ENCODE measurements around the gene TMEM140. TPM values are rescaled to one million over a fixed set of nuclear protein-coding genes. Genes with fewer than 3 reads are reported as not detected.

Gene TMEM140
- total and polyA plus RNA-seq, 4 donors, result 16.1 to 35.2 (median 18.6) TPM

DNA sequence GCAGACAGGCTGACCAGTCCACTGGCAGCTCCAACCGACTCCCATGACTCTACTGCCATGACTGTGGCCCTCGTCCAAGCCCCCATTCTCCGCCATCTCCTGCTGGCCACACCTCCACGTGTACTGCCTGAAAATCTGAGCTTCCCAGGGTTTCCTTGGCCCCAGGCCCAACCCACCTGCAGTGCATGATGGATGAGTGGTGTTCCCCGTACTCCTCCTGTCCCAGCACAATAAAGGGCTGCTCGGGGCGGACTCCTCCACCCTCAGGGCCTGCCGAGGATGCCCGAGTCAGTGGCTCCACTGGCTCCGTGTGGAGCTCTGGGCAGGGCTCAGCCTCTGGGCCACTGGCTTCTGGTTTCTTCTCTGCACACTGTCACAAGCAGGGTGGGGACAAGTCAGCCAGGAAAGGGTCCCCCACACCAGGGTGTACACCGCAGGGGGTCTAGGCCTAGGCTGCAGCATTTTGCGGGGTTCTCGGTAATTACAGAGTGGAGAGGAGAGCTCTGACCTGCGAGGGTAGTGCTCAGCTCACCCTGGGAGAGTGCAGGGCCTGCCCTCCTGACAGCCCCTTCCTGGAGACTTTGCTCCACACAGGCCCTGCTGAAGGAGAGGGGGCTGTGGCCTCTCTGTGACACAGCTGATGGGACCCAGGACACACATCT, 48.2 kb downstream of the TMEM140 start:
- 96 to 98% methylated on average over 14 of the region's 14 CpGs for WGBS, 2 donors
- Histone ChIP-seq H3K4me3 (no peak overlapping the region), H3K9ac (ENCODE audit: insufficient read depth in 1 of 2, low read length in 2 of 2) (no peak overlapping the region), H3K9me3 (ENCODE audit: control insufficient read depth in 4 of 4, insufficient read depth in 3 of 4, low read length in 3 of 4) (peaks cover 0 to 2% (median 0%) of the 10 kb centered on the region in 4 donors), H3K27ac (ENCODE audit: low read depth in 1 of 2, low read length in 1 of 2) (no peak overlapping the region), H3K4me1 (ENCODE audit: control insufficient read depth in 5 of 5, insufficient read depth in 5 of 5, low read length in 5 of 5) (peaks cover 0 to 6% (median 5%) of the 10 kb centered on the region in 5 donors), H3K36me3 (ENCODE audit: control insufficient read depth in 4 of 4, insufficient read depth in 4 of 4, low read length in 4 of 4) (peaks cover 23 to 56% (median 30%) of the 10 kb centered on the region in 4 donors), H3K27me3 (ENCODE audit: control insufficient read depth in 3 of 3, insufficient read depth in 3 of 3, low read length in 2 of 3) (no peaks in the 10 kb centered on the region)
- TF ChIP-seq, protein P1, sequence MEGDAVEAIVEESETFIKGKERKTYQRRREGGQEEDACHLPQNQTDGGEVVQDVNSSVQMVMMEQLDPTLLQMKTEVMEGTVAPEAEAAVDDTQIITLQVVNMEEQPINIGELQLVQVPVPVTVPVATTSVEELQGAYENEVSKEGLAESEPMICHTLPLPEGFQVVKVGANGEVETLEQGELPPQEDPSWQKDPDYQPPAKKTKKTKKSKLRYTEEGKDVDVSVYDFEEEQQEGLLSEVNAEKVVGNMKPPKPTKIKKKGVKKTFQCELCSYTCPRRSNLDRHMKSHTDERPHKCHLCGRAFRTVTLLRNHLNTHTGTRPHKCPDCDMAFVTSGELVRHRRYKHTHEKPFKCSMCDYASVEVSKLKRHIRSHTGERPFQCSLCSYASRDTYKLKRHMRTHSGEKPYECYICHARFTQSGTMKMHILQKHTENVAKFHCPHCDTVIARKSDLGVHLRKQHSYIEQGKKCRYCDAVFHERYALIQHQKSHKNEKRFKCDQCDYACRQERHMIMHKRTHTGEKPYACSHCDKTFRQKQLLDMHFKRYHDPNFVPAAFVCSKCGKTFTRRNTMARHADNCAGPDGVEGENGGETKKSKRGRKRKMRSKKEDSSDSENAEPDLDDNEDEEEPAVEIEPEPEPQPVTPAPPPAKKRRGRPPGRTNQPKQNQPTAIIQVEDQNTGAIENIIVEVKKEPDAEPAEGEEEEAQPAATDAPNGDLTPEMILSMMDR (IDR thresholded peaks at IDR 0.05; ENCODE audit: control extremely low read depth, extremely low read depth), result no peak
- DNase-seq, result no peak
- no peak for ATAC-seq (ENCODE audit: insufficient read depth, low FRiP score)

DNA sequence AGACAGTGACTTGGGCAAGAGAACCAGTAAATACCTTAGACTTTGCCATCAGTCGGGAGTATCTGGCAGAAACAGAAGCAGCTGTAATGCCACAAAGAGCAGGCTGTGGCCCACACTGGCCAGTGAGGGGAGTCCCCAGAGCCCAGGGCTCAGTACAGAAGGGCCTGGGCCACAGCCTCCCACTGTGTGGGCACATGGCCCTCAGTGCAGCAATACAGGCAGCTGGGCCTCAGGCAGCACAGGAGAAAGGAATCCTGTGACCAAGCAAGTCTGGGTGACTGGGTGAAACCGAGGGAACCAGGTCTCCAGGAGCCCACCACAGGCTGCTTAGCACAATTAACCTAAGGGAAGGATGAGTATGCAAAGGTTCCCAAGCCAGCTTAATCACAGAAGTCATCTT, 49.5 kb downstream of the TMEM140 start:
- no peak overlapping the region for H3K27ac ChIP-seq (ENCODE audit: low read depth in 1 of 2, low read length in 1 of 2)
- peaks cover 0 to 2% (median 0%) of the 10 kb centered on the region in 4 donors for H3K9me3 ChIP-seq (ENCODE audit: control insufficient read depth in 4 of 4, insufficient read depth in 3 of 4, low read length in 3 of 4)
- TF ChIP-seq, protein P1 (IDR thresholded peaks at IDR 0.05; ENCODE audit: control extremely low read depth, extremely low read depth), result no peak
- H3K36me3 ChIP-seq (ENCODE audit: control insufficient read depth in 4 of 4, insufficient read depth in 4 of 4, low read length in 4 of 4), result peaks cover 26 to 53% (median 36%) of the 10 kb centered on the region in 4 donors
- no peak for ATAC-seq (ENCODE audit: insufficient read depth, low FRiP score)
- no peaks in the 10 kb centered on the region for H3K27me3 ChIP-seq (ENCODE audit: control insufficient read depth in 3 of 3, insufficient read depth in 3 of 3, low read length in 2 of 3)
- 91 to 98% methylated on average over 2 of the region's 2 CpGs for WGBS, 2 donors
- DNase-seq, result no peak
- no peak overlapping the region for H3K9ac ChIP-seq (ENCODE audit: insufficient read depth in 1 of 2, low read length in 2 of 2)
- H3K4me3 ChIP-seq, result no peak overlapping the region
- peaks cover 0 to 13% (median 5%) of the 10 kb centered on the region in 5 donors for H3K4me1 ChIP-seq (ENCODE audit: control insufficient read depth in 5 of 5, insufficient read depth in 5 of 5, low read length in 5 of 5)

DNA sequence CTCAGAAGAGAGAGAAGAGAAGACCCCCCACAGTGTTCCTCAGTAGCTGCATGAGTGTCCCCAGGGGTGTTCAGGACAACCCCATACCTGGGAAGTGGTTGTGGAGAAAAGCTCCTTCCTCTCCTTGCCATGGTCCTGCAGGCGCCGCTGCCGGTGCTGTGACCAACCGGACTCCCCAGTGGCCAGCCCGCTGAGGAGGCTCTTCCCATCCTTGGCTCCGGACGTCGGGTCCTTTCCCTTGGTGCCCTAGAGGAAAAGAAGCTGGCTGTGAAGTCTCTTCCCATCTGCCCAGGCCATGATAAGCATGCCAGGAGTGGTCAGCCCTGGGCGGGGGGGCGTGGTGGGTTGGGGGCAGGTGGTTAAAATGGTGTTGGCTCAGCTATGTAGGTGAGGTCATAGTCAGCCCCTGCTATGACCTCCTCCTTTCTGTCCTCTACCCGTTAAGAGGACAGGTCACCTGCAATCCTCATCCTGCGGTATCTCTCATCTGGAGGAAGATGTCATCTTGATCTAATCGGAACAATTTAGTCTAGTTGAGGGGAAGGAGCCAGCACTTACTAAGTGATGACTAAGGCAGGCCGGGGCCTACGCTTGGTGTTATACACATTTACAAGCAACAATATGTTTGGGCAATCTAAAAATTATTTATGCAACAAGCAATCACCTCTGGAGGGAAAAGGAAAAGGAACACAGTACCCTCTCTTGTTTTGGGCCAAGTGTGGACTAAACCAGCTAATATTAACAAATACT, 50.2 kb downstream of the TMEM140 start:
- no peak for ATAC-seq (ENCODE audit: insufficient read depth, low FRiP score)
- TF ChIP-seq, protein P1 (IDR thresholded peaks at IDR 0.05; ENCODE audit: control extremely low read depth, extremely low read depth), result no peak

More for the DNA sequence above, 50.2 kb downstream of the TMEM140 start:
- Histone ChIP-seq H3K27ac (ENCODE audit: low read depth in 1 of 2, low read length in 1 of 2) (no peak overlapping the region), H3K36me3 (ENCODE audit: control insufficient read depth in 4 of 4, insufficient read depth in 4 of 4, low read length in 4 of 4) (peaks cover 23 to 50% (median 37%) of the 10 kb centered on the region in 4 donors), H3K4me1 (ENCODE audit: control insufficient read depth in 5 of 5, insufficient read depth in 5 of 5, low read length in 5 of 5) (peaks cover 0 to 18% (median 7%) of the 10 kb centered on the region in 5 donors), H3K27me3 (ENCODE audit: control insufficient read depth in 3 of 3, insufficient read depth in 3 of 3, low read length in 2 of 3) (no peaks in the 10 kb centered on the region), H3K9me3 (ENCODE audit: control insufficient read depth in 4 of 4, insufficient read depth in 3 of 4, low read length in 3 of 4) (peaks cover 0 to 2% (median 0%) of the 10 kb centered on the region in 4 donors), H3K4me3 (no peak overlapping the region), H3K9ac (ENCODE audit: insufficient read depth in 1 of 2, low read length in 2 of 2) (no peak overlapping the region)
- DNase-seq, result no peak
- WGBS, 2 donors, result 95% methylated on average over 14 to 15 of the region's 15 CpGs

Data from lung (tissue), 12 donors.